Thyroid gland (tissue), 4 donors: ENCODE data around the gene GDPD5. TPM values are rescaled to one million over a fixed set of nuclear protein-coding genes. Genes with fewer than 3 reads are reported as not detected.

Source experiments
- DNase-seq, 2 donors: peaks; one replicate each; pipeline ENCODE4 v3.0.0-alpha.2; 2019
- H3K27ac ChIP-seq, 3 donors: fragments of 200-600 bp; sonication (generic); 1 replicate in 2 of 3; 2 replicates in 1 of 3; pipeline ENCODE4 v1.5.1; 2016 to 2019; ENCODE audit warnings: mild to moderate bottlenecking in 1 of 3, moderate library complexity in 1 of 3
- H3K27me3 ChIP-seq: fragments of 200-600 bp; sonication (generic); one replicate; pipeline ENCODE4 v1.5.1; 2019
- H3K36me3 ChIP-seq, 2 donors: fragments of 200-600 bp; sonication (generic); one replicate each; pipeline ENCODE4 v1.5.1; 2016 to 2019
- H3K4me1 ChIP-seq, 2 donors: fragments of 200-600 bp; sonication (generic); one replicate each; pipeline ENCODE4 v1.5.1; 2017 to 2019
- H3K4me3 ChIP-seq, 3 donors: fragments of 200-600 bp; sonication (generic); replicated peaks in 1 of 3; 1 replicate in 2 of 3; 2 replicates in 1 of 3; pipeline ENCODE4 v1.5.1; 2016; ENCODE audit warnings: mild to moderate bottlenecking in 1 of 3
- H3K9me3 ChIP-seq: fragments of 200-600 bp; sonication (generic); one replicate; pipeline ENCODE4 v1.5.1; 2017
- CTCF ChIP-seq, 6 experiments: fragments of 200-600 bp in 3 of 6; fragments of 450-650 bp in 3 of 6; sonication (generic) in 3 of 6; IDR thresholded peaks; one replicate each; pipeline ENCODE4 v1.5.1; 2016 to 2019; ENCODE audit warnings: antibody characterized with exemption in 6 of 6, mild to moderate bottlenecking in 2 of 6, inconsistent platforms in 1 of 6, moderate library complexity in 1 of 6
- POLR2A ChIP-seq, 2 donors: fragments of 450-650 bp; IDR thresholded peaks; one replicate each; pipeline ENCODE4 v1.6.1; 2017; ENCODE audit warnings: antibody characterized with exemption in 2 of 2, mild to moderate bottlenecking in 2 of 2, moderate library complexity in 1 of 2
- WGBS, 2 donors: methylation state at CpG; one replicate each; pipeline ENCODE4 v1.1.5; 2017; 5-methylcytosine and 5-hydroxymethylcytosine counted together
- intact Hi-C: fragments of 100-400 bp; cut with DNase I; formaldehyde crosslinking; loops from one replicate; pipeline ENCODE4 v1.15.1; 2023
- total RNA-seq, 4 donors: library from RNA; depleted of rRNA; stranded (reverse); fragments of >200 nt; gene quantifications; one replicate each; pipeline ENCODE4 v1.2.3, GENCODE V29; 2016

Gene GDPD5
- total RNA-seq, 4 donors from 2014 or later = 5.6 to 6.4 (median 6.1) TPM

- H3K27ac ChIP-seq = no peak overlapping the region
- intact Hi-C loops = no loop called here
- no peaks in the 10 kb centered on the region for H3K27me3 ChIP-seq
- WGBS, 2 donors = 96 to 97% methylated on average over 4 of the region's 4 CpGs
- TF ChIP-seq POLR2A (IDR thresholded peaks at IDR 0.05) (no peak), CTCF (IDR thresholded peaks at IDR 0.05) (no peak)
- H3K4me1 ChIP-seq = peaks cover 23 to 29% of the 10 kb centered on the region in 2 donors
- no peak overlapping the region for H3K4me3 ChIP-seq
- no peak for DNase-seq
- no peaks in the 10 kb centered on the region for H3K36me3 ChIP-seq
- H3K9me3 ChIP-seq = no peaks in the 10 kb centered on the region
Measured at GRCh38 chr11:75467881-75468280, 57.9 kb downstream of the GDPD5 start.

GRCh38 chr11:75467311-75467710 lies 58.4 kb downstream of the GDPD5 start:
- H3K4me3 ChIP-seq = no peak overlapping the region
- H3K27ac ChIP-seq = no peak overlapping the region
- no peaks in the 10 kb centered on the region for H3K9me3 ChIP-seq
- 93 to 96% methylated on average over 8 of the region's 8 CpGs for WGBS, 2 donors
- DNase-seq = no peak
- intact Hi-C loops = no loop called here
- H3K27me3 ChIP-seq = no peaks in the 10 kb centered on the region
- no peaks in the 10 kb centered on the region for H3K36me3 ChIP-seq
- H3K4me1 ChIP-seq = peaks cover 23 to 29% of the 10 kb centered on the region in 2 donors
- TF ChIP-seq POLR2A (IDR thresholded peaks at IDR 0.05) (no peak), CTCF (IDR thresholded peaks at IDR 0.05) (no peak)

GRCh38 chr11:75465701-75466531 lies 59.8 kb downstream of the GDPD5 start:
- H3K27me3 ChIP-seq = no peaks in the 10 kb centered on the region
- peaks cover 12 to 20% of the 10 kb centered on the region in 2 donors for H3K4me1 ChIP-seq
- TF ChIP-seq CTCF (IDR thresholded peaks at IDR 0.05) = no peak
- no peak for TF ChIP-seq POLR2A (IDR thresholded peaks at IDR 0.05)
- H3K36me3 ChIP-seq = no peaks in the 10 kb centered on the region
- peak overlapping the region in 2 of 3 donors; percentile 5 to 43 for H3K27ac ChIP-seq
- H3K4me3 ChIP-seq = no peak overlapping the region
- no peaks in the 10 kb centered on the region for H3K9me3 ChIP-seq
- intact Hi-C loops = no loop called here
- DNase-seq = peak; percentile 51 to 58
- whole genome bisulfite sequencing, 2 donors = 81 to 87% methylated on average over 11 of the region's 11 CpGs

- WGBS, 2 donors = 61 to 68% methylated on average over 11 of the region's 11 CpGs
- intact Hi-C loops = no loop called here
- no peak for TF ChIP-seq CTCF (IDR thresholded peaks at IDR 0.05)
- TF ChIP-seq POLR2A (IDR thresholded peaks at IDR 0.05) = no peak
Measured at GRCh38 chr11:75463106-75463774, 62.5 kb downstream of the GDPD5 start.

More at GRCh38 chr11:75463106-75463774, 62.5 kb downstream of the GDPD5 start:
- no peak overlapping the region for H3K4me3 ChIP-seq
- H3K27ac ChIP-seq = no peak overlapping the region
- H3K36me3 ChIP-seq = no peaks in the 10 kb centered on the region
- peaks cover 11 to 17% of the 10 kb centered on the region in 2 donors for H3K4me1 ChIP-seq
- H3K27me3 ChIP-seq = no peaks in the 10 kb centered on the region
- no peak for DNase-seq
- no peaks in the 10 kb centered on the region for H3K9me3 ChIP-seq
